Activated CD8-positive, alpha-beta memory T cell treated with anti-CD3 and anti-CD28 coated beads, Interleukin-2, amount 50 U/mL, for 4 hours (primary cell): ENCODE data around the gene PRR5.

Experiments
- DNase-seq: peaks from one replicate; pipeline ENCODE4 v3.0.0-alpha.2; 2020

Gene PRR5

DNA sequence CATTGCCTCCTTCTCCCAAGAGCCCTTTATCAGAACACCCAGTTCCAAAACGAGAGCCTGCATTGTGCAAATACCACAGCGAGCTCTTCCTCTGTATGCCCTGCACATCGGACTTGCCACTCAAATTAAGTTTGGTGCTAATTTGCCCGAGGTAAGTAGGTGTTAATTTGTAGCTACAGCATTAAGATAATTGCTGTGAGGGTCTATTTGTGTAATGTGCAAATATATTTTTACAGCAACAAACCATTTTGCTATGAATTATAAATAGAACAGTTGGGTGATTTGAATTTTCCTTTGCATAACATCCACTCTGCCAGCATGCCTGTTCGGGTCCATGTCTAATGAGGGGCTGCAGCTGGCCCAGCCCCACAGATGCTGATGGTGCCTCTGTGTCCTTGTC lies 58.5 kb downstream of the PRR5 start:
- no peak for DNase-seq

DNA sequence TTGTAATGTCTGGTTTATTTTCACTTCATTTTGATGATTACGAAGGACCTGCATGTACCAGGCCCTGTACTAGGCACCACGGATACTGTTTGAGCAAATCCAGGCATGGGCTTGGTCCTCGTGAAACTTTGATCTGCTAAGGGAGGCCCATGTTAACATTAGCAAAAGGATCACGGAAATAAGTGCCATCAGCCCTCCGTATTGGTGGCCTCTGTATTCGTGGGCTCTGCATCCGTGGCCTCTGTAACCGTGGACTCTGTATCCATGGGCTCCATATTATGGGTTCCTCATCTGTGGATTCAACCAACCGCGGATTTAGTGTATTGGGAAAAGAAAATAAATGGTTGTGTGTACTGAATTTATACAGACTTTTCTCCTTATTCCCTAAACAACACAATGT lies 59.0 kb downstream of the PRR5 start:
- no peak for DNase-seq

DNA sequence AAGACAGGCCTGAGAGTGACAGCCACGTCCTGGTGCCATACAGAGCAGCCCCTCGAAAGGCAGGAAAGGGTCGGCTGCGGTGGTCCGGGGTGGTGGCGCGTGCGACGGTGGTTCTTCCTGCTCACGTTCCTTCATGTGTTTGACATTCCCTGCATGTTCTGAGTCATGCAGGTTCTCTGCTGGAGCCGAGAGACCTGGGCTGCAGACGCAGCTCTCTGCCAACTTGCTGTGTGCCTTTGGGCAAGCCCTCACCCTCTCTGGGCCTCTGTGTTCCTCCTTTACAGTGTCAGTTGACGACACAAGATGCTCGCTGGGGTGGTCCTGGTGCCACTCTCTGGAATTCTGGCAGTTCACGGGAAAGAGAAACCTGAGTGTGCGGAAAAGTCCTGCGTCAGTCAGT lies 62.4 kb downstream of the PRR5 start:
- DNase-seq = no peak

DNA sequence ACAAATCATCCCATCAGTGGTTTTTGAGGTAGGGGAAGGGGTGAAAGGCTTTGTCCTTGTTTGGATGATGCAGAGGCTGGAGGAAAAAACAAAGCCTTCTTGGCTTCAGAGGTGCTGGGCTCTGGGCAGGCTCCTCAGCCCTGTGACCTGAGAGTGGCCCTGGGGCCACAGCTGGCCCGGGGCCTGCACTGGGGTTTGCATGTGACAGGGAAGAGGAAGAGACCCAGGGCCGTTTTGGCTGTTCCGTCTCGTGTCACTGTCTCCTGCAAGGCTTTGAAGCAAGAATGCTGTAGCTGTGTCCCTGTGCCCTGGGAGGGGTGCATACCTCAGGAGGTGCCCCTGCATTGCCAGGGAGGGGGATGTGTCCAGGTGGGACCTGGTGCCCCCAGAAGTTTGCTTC lies 63.0 kb downstream of the PRR5 start:
- DNase-seq = no peak

DNA sequence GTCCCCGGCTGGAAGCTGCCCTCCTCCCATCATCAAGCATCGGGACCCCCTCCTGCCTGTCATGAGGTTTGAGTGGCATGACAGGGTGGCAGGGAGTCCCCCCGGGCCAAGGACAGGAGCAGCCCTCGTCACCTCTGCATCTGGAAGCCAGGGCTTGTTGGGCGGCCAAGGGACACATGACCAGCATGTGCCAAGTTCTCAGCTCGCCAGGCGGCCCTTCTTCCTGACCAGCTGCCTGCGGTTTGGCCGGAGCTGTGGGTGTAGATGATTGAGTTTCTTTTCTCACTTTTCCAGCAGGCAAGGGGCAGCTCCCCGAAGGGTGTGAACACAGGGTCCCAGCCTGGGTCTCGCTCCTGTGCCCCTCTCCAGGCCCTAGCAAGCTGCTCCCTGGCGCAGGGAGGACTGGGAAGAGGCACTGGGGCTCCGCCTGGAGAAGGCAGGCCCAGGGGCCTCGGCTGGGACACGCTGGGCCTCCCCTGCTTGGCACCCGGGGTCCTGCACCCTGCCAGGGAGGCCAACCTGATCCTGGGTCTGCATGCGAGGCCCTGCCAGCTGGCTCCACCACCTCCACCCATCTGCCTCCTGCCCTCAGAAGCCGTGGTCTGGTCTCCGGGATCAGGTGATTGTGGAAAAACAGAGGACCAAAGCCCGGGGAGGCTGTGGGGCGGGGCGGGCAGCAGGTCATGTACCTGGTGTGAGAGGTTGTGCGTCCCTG lies 63.7 kb downstream of the PRR5 start:
- no peak for DNase-seq

DNA sequence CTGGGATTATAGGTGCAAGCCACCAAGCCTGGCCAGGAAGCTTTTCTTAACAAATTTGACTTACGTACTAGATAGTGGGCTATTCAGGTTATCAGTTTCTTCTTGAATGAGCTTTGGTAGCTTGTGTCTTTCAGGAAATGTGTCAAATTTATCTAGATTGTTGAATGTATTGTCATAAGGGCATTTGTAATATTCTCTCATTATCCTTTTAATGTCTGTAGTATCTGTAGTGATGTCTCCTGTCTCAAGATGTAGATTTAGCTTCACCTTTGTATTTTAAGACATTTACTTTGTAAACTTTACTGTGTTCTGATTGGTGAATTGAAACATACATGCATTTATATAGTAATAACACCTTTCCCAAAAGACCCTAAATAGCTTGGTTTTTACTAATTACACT lies 71.1 kb downstream of the PRR5 start:
- DNase-seq = no peak

DNA sequence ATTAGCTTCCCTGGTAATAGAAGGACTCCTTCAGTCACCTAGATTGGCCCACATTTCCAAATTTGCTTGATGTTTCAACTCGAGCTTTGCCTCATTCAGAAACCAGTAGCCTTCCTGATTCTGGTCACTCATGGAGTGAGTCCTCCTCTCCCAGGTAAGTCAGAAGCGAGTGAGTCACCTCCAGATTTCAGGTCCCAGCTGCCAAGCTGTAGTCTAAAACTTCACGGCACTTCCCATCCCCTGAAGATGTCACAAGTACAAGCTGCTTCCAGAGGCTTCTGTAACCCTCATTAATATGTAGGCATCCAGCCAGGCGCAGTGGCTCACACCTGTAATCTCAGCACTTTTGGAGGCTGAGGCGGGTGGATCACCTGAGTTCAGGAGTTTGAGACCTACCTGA lies 73.9 kb downstream of the PRR5 start:
- no peak for DNase-seq

DNA sequence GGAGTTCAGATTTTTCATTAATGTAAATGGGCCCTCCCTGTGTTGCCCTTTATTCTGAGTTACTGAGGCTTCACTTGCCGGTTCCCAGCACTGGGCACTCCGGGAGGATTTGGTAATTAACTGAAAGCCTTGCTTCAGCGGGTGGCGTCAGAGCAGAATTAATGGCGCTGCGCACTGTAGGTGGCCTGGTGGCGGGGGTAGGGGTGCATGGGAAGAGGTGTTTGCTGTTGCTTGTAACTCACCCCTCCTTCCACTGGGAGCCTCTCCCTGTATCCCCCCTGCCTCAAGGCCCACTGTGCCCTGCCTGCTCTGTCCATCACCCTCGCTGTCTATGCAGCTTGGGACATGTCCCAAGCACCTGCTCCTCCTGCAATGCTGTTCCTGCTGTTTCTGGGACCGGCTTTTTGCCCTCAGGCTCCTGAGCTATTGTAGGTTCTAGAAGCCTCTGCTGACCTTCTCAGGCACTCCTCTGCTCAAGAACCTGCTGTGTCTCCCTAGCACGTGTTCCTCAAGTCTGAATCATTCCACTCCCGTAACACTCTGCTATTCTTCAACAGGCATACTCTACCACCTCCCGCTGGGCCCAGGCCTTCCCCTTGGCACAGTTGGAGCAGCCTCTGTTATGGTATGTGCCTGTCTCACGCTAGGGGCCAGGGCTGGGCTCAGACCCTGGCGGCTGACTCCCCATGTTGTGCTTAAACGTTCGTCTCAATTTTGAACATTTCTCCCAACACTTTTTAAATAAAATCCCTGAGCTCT lies 74.8 kb downstream of the PRR5 start:
- no peak for DNase-seq

DNA sequence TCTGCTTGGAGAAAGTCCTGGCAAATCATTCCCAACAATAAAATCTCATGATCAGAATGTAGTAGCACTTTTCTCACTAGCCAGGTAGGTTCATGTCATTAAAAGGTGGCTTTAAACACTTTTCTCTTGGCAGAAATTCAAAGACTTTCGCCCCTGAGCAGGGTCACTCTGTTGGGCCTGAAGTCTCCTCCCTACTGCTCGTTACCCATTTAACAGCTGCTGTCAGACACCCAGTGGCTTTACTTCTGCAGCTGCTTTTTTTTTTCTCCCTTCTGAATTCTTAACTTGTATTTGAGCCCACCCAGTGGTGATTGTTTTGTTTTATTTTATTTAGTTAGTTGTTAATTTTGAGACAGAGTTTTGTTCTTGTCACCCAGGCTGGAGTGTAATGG lies 75.4 kb downstream of the PRR5 start:
- no peak for DNase-seq

DNA sequence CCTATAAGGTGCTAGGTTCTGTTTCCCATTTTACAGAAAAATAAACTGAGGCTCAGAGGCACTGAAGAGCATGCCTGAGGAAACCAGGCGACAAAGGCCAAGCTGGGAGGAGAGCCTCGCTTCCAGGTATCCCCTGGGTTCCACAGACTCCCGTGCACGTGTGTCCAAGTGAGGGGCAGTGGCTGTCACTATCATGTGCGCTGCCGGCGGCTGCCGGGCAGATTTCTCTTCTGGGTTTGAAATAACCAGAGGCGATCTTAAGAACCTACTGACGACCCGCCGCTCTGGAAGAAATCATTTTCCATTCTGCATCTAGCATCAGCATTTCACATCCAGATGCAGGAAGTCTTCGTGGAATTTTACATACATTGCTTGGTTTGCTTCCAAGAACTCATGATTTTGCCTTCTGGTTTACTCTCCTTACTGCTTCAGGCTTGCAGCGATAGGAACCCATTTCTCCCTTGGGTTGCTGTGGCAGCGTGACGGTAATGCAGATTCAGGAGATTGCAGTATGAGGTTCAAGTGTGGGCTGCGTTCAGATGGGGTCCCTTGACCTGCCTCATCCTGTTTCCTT lies 79.0 kb downstream of the PRR5 start:
- no peak for DNase-seq

DNA sequence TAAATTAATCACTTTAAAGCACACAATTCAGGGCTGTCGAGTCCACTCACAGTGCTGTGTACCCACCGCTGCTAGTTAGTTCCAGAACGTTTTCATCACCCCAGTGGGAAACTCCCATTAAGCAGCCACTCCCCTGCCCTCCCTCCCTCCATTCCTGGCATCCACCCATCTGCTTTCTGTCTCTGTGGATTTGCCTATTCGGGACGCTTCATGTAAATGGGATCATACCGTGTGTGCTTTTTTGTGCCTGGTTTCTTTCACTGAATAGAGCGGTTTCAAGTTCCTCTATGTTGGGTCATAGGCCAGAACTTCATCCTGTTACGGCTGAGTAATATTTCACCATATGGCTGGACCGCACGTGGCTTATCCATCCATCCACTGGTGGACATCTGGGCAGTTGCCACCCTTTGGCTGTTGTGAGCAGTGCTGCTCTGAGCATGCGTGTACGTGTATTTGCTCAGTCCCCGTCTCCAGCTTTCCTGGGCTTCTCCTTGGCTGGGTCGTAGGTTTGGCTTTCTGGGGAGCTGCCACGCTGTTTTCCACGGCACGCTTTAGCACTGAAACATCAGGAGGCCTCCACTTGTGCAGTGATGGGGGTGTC lies 80.5 kb downstream of the PRR5 start:
- no peak for DNase-seq

DNA sequence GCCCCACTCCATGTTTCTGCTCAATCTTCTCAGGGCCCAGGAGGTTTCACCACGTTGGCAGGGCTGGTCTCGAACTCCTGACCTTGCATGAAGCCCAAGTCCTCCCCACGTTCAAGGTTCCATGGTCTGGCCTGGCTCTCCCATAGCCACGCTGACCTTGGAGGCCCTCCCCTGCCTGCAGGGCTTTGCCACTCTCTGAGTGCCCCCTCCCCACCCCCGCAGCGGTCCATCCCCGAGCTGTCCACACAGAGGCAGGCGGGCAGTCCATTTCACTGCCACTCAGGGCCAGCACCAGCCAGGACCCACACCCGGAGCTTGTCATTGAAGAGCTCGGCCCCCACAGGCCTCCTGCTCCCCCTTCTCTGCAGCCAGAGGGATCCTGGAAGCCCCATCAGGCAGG lies 81.1 kb downstream of the PRR5 start:
- no peak for DNase-seq

DNA sequence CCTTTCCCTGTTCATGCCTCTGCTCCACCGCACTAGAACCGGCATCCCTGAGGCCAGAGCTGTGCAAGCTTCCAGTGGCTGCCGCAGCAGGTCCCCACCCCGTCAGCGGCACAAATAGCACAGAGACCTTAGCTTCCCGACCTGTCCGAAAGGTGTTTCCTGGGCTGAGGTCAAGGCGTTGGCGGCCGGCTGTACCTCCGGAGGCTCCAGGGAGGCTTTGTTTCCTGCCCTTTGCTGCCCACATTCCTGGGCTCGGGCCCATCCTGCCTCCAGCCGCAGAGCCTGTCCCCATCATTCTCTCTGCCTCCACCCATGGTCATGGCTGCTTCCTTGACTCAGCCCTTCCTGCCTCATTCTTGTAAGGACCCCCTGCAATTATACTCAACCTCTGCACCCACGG lies 81.6 kb downstream of the PRR5 start:
- no peak for DNase-seq

DNA sequence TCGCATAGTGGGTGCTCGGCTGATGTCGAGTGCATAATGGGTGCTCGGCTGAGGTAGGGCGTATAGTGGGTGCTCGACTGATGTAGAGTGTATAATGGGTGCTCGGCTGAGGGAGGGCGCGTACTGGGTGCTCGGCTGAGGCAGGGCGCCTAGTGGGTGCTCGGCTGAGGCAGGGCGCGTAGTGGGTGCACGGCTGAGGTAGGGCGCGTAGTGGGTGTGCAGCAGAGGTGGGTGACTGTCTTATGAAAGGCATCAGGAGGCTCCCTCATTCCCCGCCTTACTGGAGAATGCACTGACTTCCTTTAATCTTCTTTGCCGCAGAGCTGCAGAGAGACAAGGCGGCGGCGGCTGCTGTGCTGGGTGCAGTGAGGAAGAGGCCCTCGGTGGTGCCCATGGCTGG lies 84.1 kb downstream of the PRR5 start:
- no peak for DNase-seq

DNA sequence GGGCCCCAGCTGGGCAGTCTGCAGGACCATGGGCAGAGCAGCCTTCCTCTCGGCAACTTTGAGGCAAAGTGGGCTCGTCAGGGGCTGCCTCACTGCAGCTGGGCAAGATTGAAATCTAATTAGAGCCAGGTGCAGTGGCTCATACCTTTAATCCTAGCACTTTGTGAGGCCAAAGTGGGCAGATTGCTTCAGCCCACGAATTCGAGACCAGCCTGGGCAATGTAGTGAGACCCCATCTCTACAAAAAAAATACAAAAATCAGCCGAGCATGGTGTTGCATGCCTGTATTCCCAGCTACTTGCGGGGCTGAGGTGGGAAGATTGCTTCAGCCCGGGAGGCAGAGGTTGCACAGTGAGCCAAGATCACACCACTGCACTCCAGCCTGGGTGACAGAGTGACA lies 84.6 kb downstream of the PRR5 start:
- no peak for DNase-seq
